K562 (cell line): Measurements from ENCODE around the gene PDE6D. TPM values are rescaled to one million over a fixed set of nuclear protein-coding genes. Genes with fewer than 3 reads are reported as not detected.

Source experiments
- ATAC-seq: fragments of 200-7000 bp; cut with Tn5 transposase; 3 replicates; pipeline ENCODE4 v1.9.1; 2020; ENCODE audit warnings: moderate library complexity
- BruUV-seq: library from RNA; stranded (reverse); fragments of 400-500 nt; replicated peaks from 2 replicates; lab custom pipeline; 2021; lab: Mats Ljungman, UMichigan
- CTCF ChIA-PET: fragments of 300-600 bp; formaldehyde crosslinking; extraction: SDS; loops from one replicate; lab custom pipeline; 2021; ENCODE audit warnings: low intra/inter-chr PET ratio; lab: Yijun Ruan, JAX
- POLR2A ChIA-PET: fragments of 300-600, 350-650 bp; sonication (Branson Sonifier 250); formaldehyde crosslinking; extraction: SDS; loops from one replicate; lab custom pipeline; 2021; ENCODE audit warnings: antibody characterized with exemption, inconsistent platforms; lab: Yijun Ruan, JAX
- DNase-seq, 4 experiments: peaks; one replicate each; pipeline versions ENCODE4 v3.0.0 to v3.0.0-alpha.2; 2011 to 2018; ENCODE audit warnings: low spot score in 3 of 4, mixed read lengths in 3 of 4; ENCODE audit errors: extremely low read depth in 1 of 4
- FAIRE-seq: peaks from 2 replicates; lab custom pipeline; 2011; peaks lifted over from hg19 to GRCh38; lab: Jason Lieb, UNC
- H2AFZ ChIP-seq: 2 replicates; pipeline ENCODE4 v1.6.0; 2011; ENCODE audit warnings: low read depth, low read length, control low read depth, inconsistent platforms
- H3K27ac ChIP-seq: fragments of 200-600 bp; 3 replicates; pipeline ENCODE4 v1.8.0; 2011; ENCODE audit warnings: low read depth, mild to moderate bottlenecking, control low read depth, inconsistent platforms, low read length, moderate library complexity, mixed read lengths; ENCODE audit errors: extremely low read depth
- H3K27me3 ChIP-seq, 2 experiments: fragments of 300-600 bp in 1 of 2; 2 replicates in 1 of 2; 3 replicates in 1 of 2; pipeline versions ENCODE4 v1.6.0 to v1.8.0; 2011; ENCODE audit warnings: inconsistent platforms in 2 of 2, low read length in 2 of 2, mild to moderate bottlenecking in 1 of 2, mixed read lengths in 1 of 2, moderate library complexity in 1 of 2; ENCODE audit not compliant: control insufficient read depth in 2 of 2, insufficient read depth in 2 of 2
- H3K36me3 ChIP-seq: fragments of 300-600 bp; 3 replicates; pipeline ENCODE4 v1.8.0; 2011; ENCODE audit warnings: mild to moderate bottlenecking, low read length, inconsistent platforms; ENCODE audit not compliant: control insufficient read depth, insufficient read depth
- H3K4me1 ChIP-seq, 2 experiments: fragments of 200-600 bp in 1 of 2; replicated peaks in 1 of 2; 2 replicates in 1 of 2; 3 replicates in 1 of 2; pipeline versions ENCODE4 v1.5.1 to v1.8.0; 2011; ENCODE audit warnings: inconsistent platforms in 2 of 2, low read length in 2 of 2, mild to moderate bottlenecking in 1 of 2, mixed read lengths in 1 of 2, moderate library complexity in 1 of 2; ENCODE audit not compliant: control insufficient read depth in 2 of 2, insufficient read depth in 2 of 2
- H3K4me2 ChIP-seq: 2 replicates; pipeline ENCODE4 v1.6.1; 2011; ENCODE audit warnings: low read length, control low read depth, inconsistent platforms, mixed read lengths; ENCODE audit not compliant: insufficient read depth
- H3K4me3 ChIP-seq: fragments of 200-600 bp; sonication (generic), shearing (Covaris generic); 2 replicates; pipeline ENCODE4 v1.5.1; 2016; ENCODE audit warnings: control low read depth, inconsistent platforms
- H3K79me2 ChIP-seq: fragments of 200-600 bp; 3 replicates; pipeline ENCODE4 v1.8.0; 2011; ENCODE audit warnings: low read length, inconsistent platforms; ENCODE audit not compliant: control insufficient read depth, insufficient read depth
- H3K9ac ChIP-seq, 2 experiments: 2 replicates each; pipeline versions ENCODE4 v1.6.0 to v1.6.1; 2011; ENCODE audit warnings: low read depth in 2 of 2, low read length in 2 of 2, control low read depth in 1 of 2, inconsistent platforms in 1 of 2, mild to moderate bottlenecking in 1 of 2, mixed read lengths in 1 of 2; ENCODE audit not compliant: insufficient read depth in 1 of 2
- H3K9me1 ChIP-seq: one replicate; pipeline ENCODE4 v1.6.0; 2011; ENCODE audit warnings: inconsistent platforms, mild to moderate bottlenecking, low read length, moderate library complexity; ENCODE audit not compliant: control insufficient read depth, insufficient read depth
- H3K9me3 ChIP-seq: replicated peaks from 2 replicates; pipeline ENCODE4 v1.5.1; 2011; ENCODE audit warnings: low read depth, low read length, inconsistent platforms; ENCODE audit not compliant: control insufficient read depth, insufficient read depth
- H4K20me1 ChIP-seq: replicated peaks from 2 replicates; pipeline ENCODE4 v1.6.1; 2011; ENCODE audit warnings: low read length, inconsistent platforms, mixed read lengths; ENCODE audit not compliant: control insufficient read depth, insufficient read depth
- CTCF ChIP-seq, 3 experiments: IDR thresholded peaks in 2 of 3; conservative IDR thresholded peaks in 1 of 3; 2 replicates each; pipeline ENCODE4 v1.5.1; 2011 to 2012; ENCODE audit warnings: low read length in 3 of 3, mild to moderate bottlenecking in 3 of 3, control low read depth in 2 of 3, improper control_type of control experiment in 1 of 3, inconsistent platforms in 1 of 3, low read depth in 1 of 3, mixed read lengths in 1 of 3, moderate library complexity in 1 of 3; ENCODE audit not compliant: insufficient read depth in 2 of 3
- MTA1 ChIP-seq: fragments of 450-650 bp; IDR thresholded peaks from 2 replicates; pipeline ENCODE4 v1.6.1; 2017; ENCODE audit warnings: borderline replicate concordance
- WGBS: fragments of 100-300 bp; shearing (Covaris generic); methylation state at CpG from one replicate; pipeline ENCODE4 v1.1.6; 2016; ENCODE audit warnings: low coverage, mixed read lengths; ENCODE audit not compliant: insufficient coverage; ENCODE audit errors: missing lambda C conversion rate; 5-methylcytosine and 5-hydroxymethylcytosine counted together
- in situ Hi-C: fragments of 300-500 bp; cut with MboI; formaldehyde crosslinking; loops from 4 replicates; pipeline ENCODE4 v1.15.0; 2018; ENCODE audit warnings: inconsistent platforms, mixed read lengths
- intact Hi-C: fragments of 100-400 bp; cut with micrococcal nuclease; formaldehyde crosslinking; loops from 2 replicates; pipeline ENCODE4 v1.14.2; 2022
- polyA plus RNA-seq, 8 experiments: library from polyadenylated mRNA; depleted of rRNA in 4 of 8; stranded (reverse) in 5 of 8; unstranded in 3 of 8; fragments of >200 nt; fragmentation: Nextera tagmentation in 2 of 8; fragmentation: Illumina TruSeq in 1 of 8; extraction: Ambion mirVana in 2 of 8; extraction: Trizol in 1 of 8; gene quantifications; 2 replicates each; pipeline versions ENCODE4 v1.2.1 to v1.2.3, GENCODE V29; 2011 to 2014; ENCODE audit warnings: inconsistent platforms in 1 of 8, missing spikeins in 1 of 8
- total RNA-seq, 7 experiments: library from RNA; depleted of rRNA in 6 of 7; stranded (reverse); fragments of >200 nt in 6 of 7; fragmentation: Illumina TruSeq in 2 of 7; extraction: Trizol in 2 of 7; gene quantifications; 2 replicates each; pipeline versions ENCODE4 v1.2.1 to v1.2.3, GENCODE V29; 2011 to 2021; ENCODE audit warnings: low replicate concordance in 1 of 7

Gene PDE6D
- total and polyA plus RNA-seq, 9 of the 15 experiments (the other 6 are each of a cell fraction or from before 2014, with no cell fraction given): 0.65 to 11.6 (median 7.0) TPM

DNA sequence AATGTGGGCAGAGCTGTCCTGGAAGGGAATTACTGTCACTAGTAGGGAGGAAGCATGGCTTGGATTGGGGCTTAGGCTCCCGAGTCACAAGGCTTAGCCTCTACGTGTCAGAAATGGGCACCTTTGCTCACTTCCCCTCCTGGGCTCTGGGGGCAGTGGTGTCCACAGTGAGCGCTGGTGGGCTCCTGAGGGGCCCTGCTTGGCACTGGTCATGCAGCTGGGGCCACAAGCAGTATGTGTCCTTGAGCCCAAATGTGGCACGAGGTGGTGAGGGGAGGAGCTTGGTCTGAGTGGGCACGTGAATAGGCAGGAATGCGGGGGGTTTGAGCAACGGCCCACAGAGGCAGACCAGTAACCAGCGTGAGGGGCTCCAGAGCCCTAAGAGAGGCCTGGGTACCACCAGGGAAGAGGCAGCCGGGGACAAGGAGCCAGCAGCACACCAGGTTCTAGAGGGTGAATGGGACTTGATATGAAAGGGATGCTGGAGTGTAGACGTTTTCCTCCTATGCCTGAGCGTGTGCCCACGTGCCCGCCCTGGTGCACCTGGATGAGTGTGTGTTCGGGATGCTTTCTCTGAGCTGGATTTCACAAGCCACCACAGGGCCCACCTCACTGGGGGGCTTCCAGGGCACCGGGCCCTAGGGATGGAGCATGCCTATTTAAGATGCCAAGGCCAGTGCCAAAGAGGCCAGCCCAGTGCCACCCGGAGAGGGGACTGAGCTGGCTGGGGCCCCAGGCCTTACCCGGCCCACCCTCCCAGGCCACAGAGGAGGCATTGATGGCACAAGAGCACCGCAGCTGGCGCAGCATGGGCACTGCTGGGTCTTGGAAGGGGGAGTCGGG, 95.5 kb downstream of the PDE6D start:
- no TSS peak for BruUV-seq
- Histone ChIP-seq H4K20me1 (no peaks in the 10 kb centered on the region), H2AFZ (no peak overlapping the region), H3K9me3 (no peaks in the 10 kb centered on the region), H3K4me3 (no peak overlapping the region), H3K27me3 (peaks cover 0 to 3% of the 10 kb centered on the region in 2 experiments; a peak in 3 of 5 replicates), H3K79me2 (no peaks in the 10 kb centered on the region), H3K4me1 (peaks cover 2 to 30% of the 10 kb centered on the region in 2 experiments; a peak in 2 of 5 replicates), H3K27ac (no peak overlapping the region), H3K36me3 (no peaks in the 10 kb centered on the region), H3K9me1 (no peaks in the 10 kb centered on the region)
- CTCF ChIA-PET: no interaction called here
- FAIRE-seq (no peak), DNase-seq (no peak), ATAC-seq (peak; percentile 19; the same call in 2 of the 3 replicates)
- WGBS: 19% methylated on average over 5 of the region's 20 CpGs
- in situ Hi-C loops: no loop called here
- TF ChIP-seq MTA1 (no peak), CTCF (IDR thresholded peaks at IDR 0.05 in 2 of 3, conservative IDR thresholded peaks at IDR 0.05 in 1 of 3; ENCODE audit: insufficient read depth in 2 of 3, low read depth in 1 of 3, low read length in 3 of 3) (peak; percentile 16 to 30 (median 21); a peak in 1 of 6 replicates)
- TF ChIP-seq, all 486 proteins: peak for 1
- intact Hi-C loops: no loop called here
- H3K4me2 ChIP-seq: no peak overlapping the region
- POLR2A ChIA-PET: interaction anchor here (0.9 to 9.5 kb wide), 3 partner anchors 21 to 28 kb away, joined by 4 to 90 read pairs (median 17); partner anchors contain the start of gene PTMA
- H3K9ac ChIP-seq: no peak overlapping the region
